CD4-positive, CD25-positive, alpha-beta regulatory T cell (primary cell): ENCODE data around the gene RPL36AL. TPM values are rescaled to one million over a fixed set of nuclear protein-coding genes. Genes with fewer than 3 reads are reported as not detected.

Experiments
- ATAC-seq, 2 donors: fragments of 150-1000 bp; cut with Tn5 transposase; one replicate each; pipeline ENCODE4 v1.10.0; 2021; ENCODE audit warnings: low read depth in 2 of 2, moderate number of reproducible peaks in 2 of 2, moderate library complexity in 1 of 2
- DNase-seq, 3 donors: peaks; one replicate each; pipeline versions ENCODE4 v3.0.0 to v3.0.0-alpha.2; 2012 to 2022; ENCODE audit warnings: mixed read lengths in 1 of 3
- H3K27ac ChIP-seq: one replicate; pipeline ENCODE4 v1.7.0; 2013; ENCODE audit warnings: mild to moderate bottlenecking, low read length; ENCODE audit not compliant: insufficient read depth, poor library complexity, severe bottlenecking
- H3K27me3 ChIP-seq: one replicate; pipeline ENCODE4 v1.7.0; 2013; ENCODE audit warnings: low read length; ENCODE audit not compliant: control insufficient read depth, insufficient read depth
- H3K36me3 ChIP-seq: one replicate; pipeline ENCODE4 v1.7.0; 2013; ENCODE audit warnings: mild to moderate bottlenecking, low read length, moderate library complexity; ENCODE audit not compliant: control insufficient read depth, insufficient read depth
- H3K4me1 ChIP-seq: 2 replicates; pipeline ENCODE4 v1.7.0; 2013; ENCODE audit warnings: mild to moderate bottlenecking, low read length; ENCODE audit not compliant: insufficient read depth, control insufficient read depth, poor library complexity, severe bottlenecking
- H3K4me3 ChIP-seq: one replicate; pipeline ENCODE4 v1.7.0; 2013; ENCODE audit warnings: low read depth, mild to moderate bottlenecking, low read length, moderate library complexity
- H3K9me3 ChIP-seq, 2 experiments: 1 replicate in 1 of 2; 2 replicates in 1 of 2; pipeline ENCODE4 v1.7.0; 2013; ENCODE audit warnings: low read length in 2 of 2, mild to moderate bottlenecking in 1 of 2, moderate library complexity in 1 of 2; ENCODE audit not compliant: control insufficient read depth in 2 of 2
- H3K27ac Mint-ChIP-seq, 3 donors: one replicate each; pipeline ENCODE4 v1.8.0; 2020 to 2022; ENCODE audit warnings: mild to moderate bottlenecking in 3 of 3, mixed read lengths in 3 of 3, moderate library complexity in 2 of 3
- H3K27me3 Mint-ChIP-seq: one replicate; pipeline ENCODE4 v1.8.0; 2022; ENCODE audit warnings: mild to moderate bottlenecking, mixed read lengths
- H3K36me3 Mint-ChIP-seq: one replicate; pipeline ENCODE4 v1.8.0; 2020; ENCODE audit warnings: mixed read lengths
- H3K4me1 Mint-ChIP-seq, 4 donors: one replicate each; pipeline ENCODE4 v1.8.0; 2020 to 2022; ENCODE audit warnings: mixed read lengths in 4 of 4, mild to moderate bottlenecking in 1 of 4
- H3K4me3 Mint-ChIP-seq, 4 donors: one replicate each; pipeline ENCODE4 v1.8.0; 2020 to 2022; ENCODE audit warnings: mild to moderate bottlenecking in 4 of 4, mixed read lengths in 4 of 4, moderate library complexity in 3 of 4
- H3K9me3 Mint-ChIP-seq, 7 donors: one replicate each; pipeline ENCODE4 v1.8.0; 2020 to 2022; ENCODE audit warnings: mixed read lengths in 7 of 7, mild to moderate bottlenecking in 3 of 7, moderate library complexity in 2 of 7
- polyA plus RNA-seq, 4 donors: library from polyadenylated mRNA; unstranded; fragments of 300-500 nt; fragmentation: Illumina TruSeq; gene quantifications; one replicate each; pipeline ENCODE4 v1.2.3, GENCODE V29; 2021
- total RNA-seq: library from RNA; stranded (reverse); gene quantifications from one replicate; pipeline ENCODE4 v1.2.3, GENCODE V29; 2022

Gene RPL36AL
- total and polyA plus RNA-seq, 5 donors from 2014 or later: 240 to 774 (median 735) TPM

DNA sequence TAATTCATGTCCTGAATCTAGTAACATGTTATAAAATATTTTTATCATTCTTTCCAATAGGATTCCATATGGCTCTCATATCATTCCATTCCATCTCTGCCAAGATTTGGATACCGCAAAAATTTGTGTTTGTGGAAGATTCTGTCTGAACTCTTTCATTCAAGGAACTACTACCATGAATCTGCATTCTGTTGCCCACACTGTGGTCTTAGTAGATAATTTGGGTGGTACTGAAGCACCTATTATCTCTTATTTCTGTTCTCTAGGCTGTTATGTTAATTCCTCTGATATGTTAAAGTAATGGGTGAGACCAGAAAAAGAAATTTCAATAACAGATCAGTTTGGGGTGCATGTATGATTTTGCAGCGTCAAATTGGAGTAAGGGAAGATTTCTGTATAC lies 6.2 kb downstream of the RPL36AL start:
- no peak overlapping the region for H3K27ac ChIP-seq
- Mint-ChIP-seq H3K27ac (no peak overlapping the region), H3K4me1 (peaks cover 14 to 36% (median 22%) of the 10 kb centered on the region in 4 donors), H3K9me3 (no peaks in the 10 kb centered on the region), H3K36me3 (peaks cover 18% of the 10 kb centered on the region), H3K27me3 (no peaks in the 10 kb centered on the region), H3K4me3 (no peak overlapping the region)
- DNase-seq: no peak
- H3K27me3 ChIP-seq: no peaks in the 10 kb centered on the region
- no peak overlapping the region for H3K4me3 ChIP-seq
- H3K36me3 ChIP-seq: peaks cover 16% of the 10 kb centered on the region
- H3K9me3 ChIP-seq: no peaks in the 10 kb centered on the region
- peaks cover 15% of the 10 kb centered on the region for H3K4me1 ChIP-seq
- no peak for ATAC-seq

DNA sequence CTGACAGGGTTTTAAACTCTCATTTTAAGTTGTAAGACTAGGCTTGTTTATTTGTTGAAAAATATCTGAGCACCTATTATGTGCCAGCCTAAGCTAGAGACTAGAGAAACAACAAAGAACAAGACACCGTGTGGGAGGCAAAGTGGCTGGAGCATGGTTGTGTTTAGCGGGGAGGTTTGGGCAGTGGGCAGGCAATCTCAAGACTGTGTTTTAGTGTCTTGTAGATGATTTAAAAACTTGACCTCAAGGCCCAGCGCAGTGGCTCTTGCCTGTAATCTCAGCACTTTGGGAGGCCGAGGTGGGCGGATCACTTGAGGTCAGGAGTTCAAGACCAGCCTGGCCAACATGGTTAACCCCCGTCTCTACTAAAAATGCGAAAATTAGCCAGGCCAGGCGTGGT lies 7.8 kb downstream of the RPL36AL start:
- H3K27ac Mint-ChIP-seq: peak overlapping the region in 1 of 3 donors; percentile 25

DNA sequence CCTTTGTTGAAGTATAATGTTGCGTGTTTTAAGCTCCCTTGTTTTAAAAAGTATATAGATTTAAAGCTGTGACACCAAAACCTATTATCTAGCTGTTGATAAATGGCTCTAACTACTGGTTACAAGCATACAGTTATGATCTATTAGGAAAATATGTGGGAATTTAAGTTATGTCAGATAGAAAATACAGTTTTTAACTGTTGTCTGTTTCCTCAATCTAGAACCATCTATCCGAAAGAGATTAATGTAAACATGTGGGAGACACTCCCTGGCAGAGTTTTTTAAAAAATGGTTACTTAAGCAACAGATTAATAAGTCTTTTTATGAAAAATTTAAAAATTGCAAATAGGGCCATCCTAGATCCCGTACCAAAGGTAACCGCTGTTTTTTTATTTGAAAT lies 8.2 kb downstream of the RPL36AL start:
- Histone ChIP-seq H3K36me3 (peaks cover 5% of the 10 kb centered on the region), H3K4me1 (peaks cover 3% of the 10 kb centered on the region), H3K4me3 (no peak overlapping the region), H3K27me3 (no peaks in the 10 kb centered on the region), H3K9me3 (no peaks in the 10 kb centered on the region), H3K27ac (no peak overlapping the region)
- Mint-ChIP-seq H3K4me3 (no peak overlapping the region), H3K27ac (no peak overlapping the region), H3K9me3 (no peaks in the 10 kb centered on the region), H3K4me1 (peaks cover 4 to 22% (median 8%) of the 10 kb centered on the region in 4 donors), H3K36me3 (peaks cover 4% of the 10 kb centered on the region), H3K27me3 (no peaks in the 10 kb centered on the region)
- no peak for ATAC-seq
- DNase-seq: no peak

More for the DNA sequence above, 7.8 kb downstream of the RPL36AL start:
- H3K4me1 Mint-ChIP-seq: peaks cover 4 to 26% (median 12%) of the 10 kb centered on the region in 4 donors
- H3K27ac ChIP-seq: no peak overlapping the region
- no peak for DNase-seq
- no peak overlapping the region for H3K4me3 ChIP-seq
- H3K4me3 Mint-ChIP-seq: no peak overlapping the region
- H3K9me3 Mint-ChIP-seq: no peaks in the 10 kb centered on the region
- peaks cover 9% of the 10 kb centered on the region for H3K36me3 Mint-ChIP-seq
- no peak for ATAC-seq
- H3K27me3 ChIP-seq: no peaks in the 10 kb centered on the region
- H3K27me3 Mint-ChIP-seq: no peaks in the 10 kb centered on the region
- H3K4me1 ChIP-seq: peaks cover 3% of the 10 kb centered on the region
- H3K9me3 ChIP-seq: no peaks in the 10 kb centered on the region
- peaks cover 3% of the 10 kb centered on the region for H3K36me3 ChIP-seq

DNA sequence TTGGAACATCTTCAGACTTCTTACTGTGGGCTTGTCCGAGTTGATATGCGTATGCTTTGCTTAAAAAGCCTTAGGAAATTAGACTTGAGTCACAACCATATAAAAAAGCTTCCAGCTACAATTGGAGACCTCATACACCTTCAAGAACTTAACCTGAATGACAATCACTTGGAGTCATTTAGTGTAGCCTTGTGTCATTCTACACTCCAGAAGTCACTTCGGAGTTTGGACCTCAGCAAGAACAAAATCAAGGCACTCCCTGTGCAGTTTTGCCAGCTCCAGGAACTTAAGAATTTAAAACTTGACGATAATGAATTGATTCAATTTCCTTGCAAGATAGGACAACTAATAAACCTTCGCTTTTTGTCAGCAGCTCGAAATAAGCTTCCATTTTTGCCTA lies 12.8 kb downstream of the RPL36AL start:
- H3K4me1 Mint-ChIP-seq: peaks cover 0 to 16% (median 7%) of the 10 kb centered on the region in 4 donors
- no peak overlapping the region for H3K4me3 Mint-ChIP-seq
- Histone ChIP-seq H3K27ac (no peak overlapping the region), H3K4me3 (no peak overlapping the region), H3K9me3 (no peaks in the 10 kb centered on the region), H3K36me3 (peaks cover 15% of the 10 kb centered on the region), H3K27me3 (no peaks in the 10 kb centered on the region), H3K4me1 (peaks cover 3% of the 10 kb centered on the region)
- H3K27ac Mint-ChIP-seq: no peak overlapping the region
- H3K9me3 Mint-ChIP-seq: no peaks in the 10 kb centered on the region
- no peaks in the 10 kb centered on the region for H3K27me3 Mint-ChIP-seq
- no peak for DNase-seq
- ATAC-seq: no peak
- H3K36me3 Mint-ChIP-seq: no peaks in the 10 kb centered on the region

DNA sequence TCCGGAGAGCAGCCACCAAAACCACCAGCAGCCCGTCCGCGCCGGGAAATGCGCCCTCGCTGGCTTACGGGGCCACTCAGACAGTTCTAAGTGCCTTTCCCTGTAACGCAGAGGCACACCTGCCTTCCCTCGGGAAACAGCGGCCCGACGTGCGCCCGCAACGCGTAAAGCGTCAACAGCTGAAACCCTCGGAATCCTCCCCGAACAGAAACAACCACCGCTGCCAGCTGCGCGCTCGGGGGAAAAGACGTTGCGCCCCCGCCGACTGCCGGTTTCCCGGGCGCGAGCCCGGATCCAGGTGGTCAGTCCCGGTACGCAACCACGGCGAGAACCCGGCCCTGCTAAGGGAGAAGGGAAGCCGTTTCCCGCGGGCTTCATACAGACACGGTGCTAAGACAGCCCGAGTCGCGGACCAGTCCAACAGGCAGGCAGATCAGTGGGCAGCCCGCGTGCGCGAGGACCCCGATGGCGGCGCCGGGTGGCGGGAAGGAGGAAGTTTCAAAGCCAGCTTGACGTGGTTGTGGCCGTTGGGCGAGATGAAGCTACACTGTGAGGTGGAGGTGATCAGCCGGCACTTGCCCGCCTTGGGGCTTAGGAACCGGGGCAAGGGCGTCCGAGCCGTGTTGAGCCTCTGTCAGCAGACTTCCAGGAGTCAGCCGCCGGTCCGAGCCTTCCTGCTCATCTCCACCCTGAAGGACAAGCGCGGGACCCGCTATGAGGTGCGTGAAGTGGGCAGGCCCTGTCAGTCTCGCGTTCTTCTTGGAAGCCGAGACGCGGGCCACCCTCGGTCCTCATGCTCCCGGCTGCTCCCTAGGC lies 21.7 kb downstream of the RPL36AL start, which contains the start of gene LRR1:
LRR1 (plus strand) TSS at position 456 of the 816 bp plus-strand sequence; CDS start at position 537, 81 bp downstream.
- H3K27me3 Mint-ChIP-seq: no peaks in the 10 kb centered on the region
- no peaks in the 10 kb centered on the region for H3K9me3 ChIP-seq
- ATAC-seq (peak; percentile 87), DNase-seq (peak; percentile 77 to 89 (median 86))
- H3K27ac Mint-ChIP-seq: peak within 1 kb of the TSS; percentile 98 to 99 (median 99)
- H3K4me1 ChIP-seq: peaks cover 22% of the 10 kb centered on the region
- peak within 1 kb of the TSS; percentile 97 to 99 (median 98) for H3K4me3 Mint-ChIP-seq
- H3K36me3 ChIP-seq: peaks cover 2% of the 10 kb centered on the region
- H3K4me1 Mint-ChIP-seq: peaks cover 23 to 39% (median 31%) of the 10 kb centered on the region in 4 donors
- H3K27ac ChIP-seq: peak within 1 kb of the TSS; percentile 91
- peaks cover 0 to 1% (median 0%) of the 10 kb centered on the region in 7 donors for H3K9me3 Mint-ChIP-seq
- no peaks in the 10 kb centered on the region for H3K27me3 ChIP-seq
- H3K4me3 ChIP-seq: peak within 1 kb of the TSS; percentile 97
- no peaks in the 10 kb centered on the region for H3K36me3 Mint-ChIP-seq

DNA sequence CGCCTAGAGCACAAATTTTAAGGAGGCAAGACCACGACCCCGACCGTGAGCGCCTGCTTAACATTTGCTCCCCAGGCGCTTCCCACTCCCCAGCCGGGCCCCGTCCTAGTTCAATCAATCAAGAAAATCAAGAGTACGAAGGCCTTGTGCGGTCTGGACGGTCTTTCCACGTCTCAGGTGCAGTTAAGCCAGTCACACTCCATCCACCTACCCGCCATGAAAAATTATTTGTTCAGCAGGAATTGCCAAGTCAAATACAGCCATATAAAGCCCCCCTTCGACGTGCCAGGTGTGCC lies 22.3 kb downstream of the RPL36AL start:
- DNase-seq (no peak), ATAC-seq (peak in 1 of 2 donors; percentile 1)
- Histone ChIP-seq H3K27ac (peak overlapping the region; percentile 91), H3K36me3 (peaks cover 1% of the 10 kb centered on the region), H3K9me3 (no peaks in the 10 kb centered on the region), H3K4me1 (peaks cover 22% of the 10 kb centered on the region), H3K4me3 (peak overlapping the region; percentile 97), H3K27me3 (no peaks in the 10 kb centered on the region)
- Mint-ChIP-seq H3K27ac (peak overlapping the region; percentile 98 to 99 (median 99)), H3K36me3 (no peaks in the 10 kb centered on the region), H3K27me3 (no peaks in the 10 kb centered on the region), H3K4me3 (peak overlapping the region; percentile 97 to 99 (median 98)), H3K9me3 (peaks cover 0 to 1% (median 0%) of the 10 kb centered on the region in 7 donors), H3K4me1 (peaks cover 23 to 39% (median 31%) of the 10 kb centered on the region in 4 donors)

DNA sequence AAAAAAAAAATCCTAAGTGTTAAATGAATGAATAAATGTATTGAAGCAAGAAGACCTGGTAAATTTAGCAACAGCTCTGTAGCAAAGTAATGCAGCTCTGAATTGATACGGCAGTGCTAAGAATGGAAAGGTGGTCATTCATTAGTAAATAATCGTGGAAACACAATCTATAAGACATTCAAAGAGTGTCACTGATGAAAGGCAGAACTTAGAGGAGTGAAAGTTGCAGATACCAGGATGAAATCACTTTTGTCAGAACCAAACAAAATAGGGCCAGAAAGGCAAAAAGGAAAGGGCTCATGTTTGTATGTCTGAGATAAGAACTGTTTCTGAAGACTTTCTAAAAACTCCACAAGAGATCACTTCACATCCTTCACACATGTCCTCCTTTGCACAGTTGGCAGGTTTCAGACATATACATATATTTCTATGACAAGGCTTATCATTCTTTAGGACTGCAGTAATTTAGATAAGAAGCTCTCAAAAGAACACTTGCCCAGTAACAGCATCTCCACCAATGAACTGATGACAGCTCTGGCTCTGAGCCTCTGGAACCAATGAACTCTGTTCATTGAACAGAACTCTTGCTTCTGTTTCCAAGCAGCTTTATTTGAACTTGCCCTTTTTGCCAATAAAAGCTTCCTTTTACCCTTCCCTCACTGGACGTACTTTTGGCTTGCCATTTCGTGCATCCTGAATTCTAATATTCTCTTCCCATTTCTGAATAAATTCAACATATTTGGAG lies 25.9 kb downstream of the RPL36AL start:
- H3K36me3 Mint-ChIP-seq: no peaks in the 10 kb centered on the region
- H3K27ac Mint-ChIP-seq: peak overlapping the region in 1 of 3 donors; percentile 32
- H3K4me3 ChIP-seq: no peak overlapping the region
- no peaks in the 10 kb centered on the region for H3K27me3 ChIP-seq
- no peaks in the 10 kb centered on the region for H3K9me3 ChIP-seq
- peaks cover 0 to 2% (median 0%) of the 10 kb centered on the region in 7 donors for H3K9me3 Mint-ChIP-seq
- no peak for ATAC-seq
- peaks cover 15 to 29% (median 21%) of the 10 kb centered on the region in 4 donors for H3K4me1 Mint-ChIP-seq
- H3K36me3 ChIP-seq: no peaks in the 10 kb centered on the region
- H3K4me3 Mint-ChIP-seq: peak overlapping the region in 1 of 4 donors; percentile 81
- no peak overlapping the region for H3K27ac ChIP-seq
- no peaks in the 10 kb centered on the region for H3K27me3 Mint-ChIP-seq
- peaks cover 17% of the 10 kb centered on the region for H3K4me1 ChIP-seq
- DNase-seq: peak in 1 of 3 donors; percentile 26
